Measurements from ENCODE around the gene MICU1.
"Not testable (repeated sequence)": the region's sequence is repeated elsewhere in the genome, so short reads cannot be mapped to it uniquely, and the experiment has no call there.

The MICU1 gene

GRCh38 chr10:72449941-72450441 lies 175.9 kb downstream of the MICU1 start:
- H3K9ac ChIP-seq (ENCODE audit: low read depth in 1 of 2, low read length in 2 of 2): no peak overlapping the region
- no peaks in the 10 kb centered on the region for H3K27me3 ChIP-seq (ENCODE audit: control insufficient read depth in 1 of 2, insufficient read depth in 2 of 2, low read length in 2 of 2)
- H3K9me3 ChIP-seq (ENCODE audit: control insufficient read depth in 1 of 2, low read length in 2 of 2): no peaks in the 10 kb centered on the region
- peaks cover 0 to 4% of the 10 kb centered on the region in 2 donors for H3K36me3 ChIP-seq (ENCODE audit: control insufficient read depth in 1 of 2, insufficient read depth in 2 of 2, low read length in 2 of 2)
- no peak overlapping the region for H3K4me3 ChIP-seq (ENCODE audit: low read depth in 1 of 2, low read length in 2 of 2)
- H3K4me1 ChIP-seq (ENCODE audit: control insufficient read depth in 1 of 2, insufficient read depth in 2 of 2, low read length in 2 of 2): peaks cover 5 to 7% of the 10 kb centered on the region in 2 donors
- peak overlapping the region; percentile 17 for H3K27ac ChIP-seq (ENCODE audit: low read depth, low read length)

DNA sequence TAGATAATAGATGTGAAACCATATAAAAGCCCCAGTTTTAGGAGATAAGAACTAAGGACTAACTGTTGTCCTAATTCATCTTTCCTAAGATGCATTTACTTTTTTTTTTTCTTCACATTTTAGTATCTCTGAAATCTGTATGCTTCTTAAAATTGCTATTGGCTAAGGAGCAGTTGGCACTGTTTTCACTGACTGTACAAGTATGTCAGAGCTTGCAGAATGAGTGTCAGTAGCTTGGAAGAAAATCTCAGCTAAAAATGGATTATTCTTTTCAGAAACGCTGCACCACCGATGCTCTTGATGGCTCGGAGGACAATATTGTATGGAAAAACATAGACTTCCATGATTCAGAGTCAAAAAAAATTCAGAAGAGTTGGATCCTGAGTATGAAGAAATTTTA lies 180.0 kb downstream of the MICU1 start:
- Histone ChIP-seq H3K9me3 (ENCODE audit: control insufficient read depth in 1 of 2, low read length in 2 of 2) (no peaks in the 10 kb centered on the region), H3K27ac (ENCODE audit: low read depth, low read length) (no peak overlapping the region), H3K4me3 (ENCODE audit: low read depth in 1 of 2, low read length in 2 of 2) (no peak overlapping the region), H3K9ac (ENCODE audit: low read depth in 1 of 2, low read length in 2 of 2) (no peak overlapping the region), H3K36me3 (ENCODE audit: control insufficient read depth in 1 of 2, insufficient read depth in 2 of 2, low read length in 2 of 2) (no peaks in the 10 kb centered on the region), H3K27me3 (ENCODE audit: control insufficient read depth in 1 of 2, insufficient read depth in 2 of 2, low read length in 2 of 2) (no peaks in the 10 kb centered on the region), H3K4me1 (ENCODE audit: control insufficient read depth in 1 of 2, insufficient read depth in 2 of 2, low read length in 2 of 2) (peaks cover 5 to 7% of the 10 kb centered on the region in 2 donors)

- not testable (repeated sequence) for H3K4me3 ChIP-seq (ENCODE audit: low read depth in 1 of 2, low read length in 2 of 2); H3K4me1 ChIP-seq (ENCODE audit: control insufficient read depth in 1 of 2, insufficient read depth in 2 of 2, low read length in 2 of 2); H3K36me3 ChIP-seq (ENCODE audit: control insufficient read depth in 1 of 2, insufficient read depth in 2 of 2, low read length in 2 of 2); H3K9me3 ChIP-seq (ENCODE audit: control insufficient read depth in 1 of 2, low read length in 2 of 2); H3K9ac ChIP-seq (ENCODE audit: low read depth in 1 of 2, low read length in 2 of 2); H3K27me3 ChIP-seq (ENCODE audit: control insufficient read depth in 1 of 2, insufficient read depth in 2 of 2, low read length in 2 of 2); H3K27ac ChIP-seq (ENCODE audit: low read depth, low read length)
These were observed 182.9 kb downstream of the MICU1 start for GRCh38 chr10:72442969-72443368.

- no peaks in the 10 kb centered on the region for H3K4me1 ChIP-seq (ENCODE audit: control insufficient read depth in 1 of 2, insufficient read depth in 2 of 2, low read length in 2 of 2)
These were observed 190.3 kb downstream of the MICU1 start for GRCh38 chr10:72435570-72435969.

DNA sequence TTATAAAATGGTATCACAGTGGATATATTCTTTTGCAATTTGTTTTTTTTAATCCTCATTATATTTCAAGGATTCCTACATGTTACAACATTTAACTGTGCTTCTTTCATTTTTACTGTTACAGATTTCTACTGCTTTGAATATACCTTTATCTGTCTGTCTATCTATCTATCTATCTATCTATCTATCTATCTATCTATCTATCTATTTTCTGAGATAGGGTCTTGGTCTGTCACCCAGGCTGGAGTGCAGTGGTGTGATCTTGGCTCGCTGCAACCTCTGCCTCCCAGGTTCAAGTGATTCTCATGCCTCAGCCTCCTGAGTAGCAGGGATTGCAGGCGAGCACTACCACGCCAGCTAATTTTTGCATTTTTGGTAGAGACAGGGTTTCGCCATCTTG lies 194.9 kb downstream of the MICU1 start:
- not testable (repeated sequence) for H3K27me3 ChIP-seq (ENCODE audit: control insufficient read depth in 1 of 2, insufficient read depth in 2 of 2, low read length in 2 of 2); H3K27ac ChIP-seq (ENCODE audit: low read depth, low read length); H3K9ac ChIP-seq (ENCODE audit: low read depth in 1 of 2, low read length in 2 of 2); H3K9me3 ChIP-seq (ENCODE audit: control insufficient read depth in 1 of 2, low read length in 2 of 2); H3K36me3 ChIP-seq (ENCODE audit: control insufficient read depth in 1 of 2, insufficient read depth in 2 of 2, low read length in 2 of 2); H3K4me3 ChIP-seq (ENCODE audit: low read depth in 1 of 2, low read length in 2 of 2); H3K4me1 ChIP-seq (ENCODE audit: control insufficient read depth in 1 of 2, insufficient read depth in 2 of 2, low read length in 2 of 2)

More at GRCh38 chr10:72435570-72435969, 190.3 kb downstream of the MICU1 start:
- H3K36me3 ChIP-seq (ENCODE audit: control insufficient read depth in 1 of 2, insufficient read depth in 2 of 2, low read length in 2 of 2): no peaks in the 10 kb centered on the region
- H3K27me3 ChIP-seq (ENCODE audit: control insufficient read depth in 1 of 2, insufficient read depth in 2 of 2, low read length in 2 of 2): no peaks in the 10 kb centered on the region
- no peak overlapping the region for H3K27ac ChIP-seq (ENCODE audit: low read depth, low read length)
- no peaks in the 10 kb centered on the region for H3K9me3 ChIP-seq (ENCODE audit: control insufficient read depth in 1 of 2, low read length in 2 of 2)
- H3K9ac ChIP-seq (ENCODE audit: low read depth in 1 of 2, low read length in 2 of 2): no peak overlapping the region
- H3K4me3 ChIP-seq (ENCODE audit: low read depth in 1 of 2, low read length in 2 of 2): no peak overlapping the region

DNA sequence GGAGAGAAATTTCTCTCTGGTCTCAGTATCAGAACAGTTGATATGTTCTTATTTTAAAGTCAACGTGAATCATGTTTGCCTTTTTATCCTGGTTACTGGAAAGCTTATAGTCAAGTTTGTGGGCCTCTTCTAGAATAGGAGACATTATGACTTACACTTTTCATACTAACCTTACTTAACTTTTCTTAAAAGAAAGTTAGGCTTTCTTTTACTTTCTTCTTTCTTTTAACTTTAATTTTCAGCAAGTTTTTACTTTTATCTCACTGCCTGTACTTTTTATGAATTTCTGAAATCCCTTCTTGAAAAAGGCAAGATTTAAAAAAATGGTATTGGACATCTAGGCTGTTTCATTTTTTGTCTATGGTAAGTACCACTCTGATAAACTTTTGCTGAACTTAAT lies 195.9 kb downstream of the MICU1 start:
- Histone ChIP-seq H3K4me3 (ENCODE audit: low read depth in 1 of 2, low read length in 2 of 2) (no peak overlapping the region), H3K9ac (ENCODE audit: low read depth in 1 of 2, low read length in 2 of 2) (no peak overlapping the region), H3K9me3 (ENCODE audit: control insufficient read depth in 1 of 2, low read length in 2 of 2) (no peaks in the 10 kb centered on the region), H3K36me3 (ENCODE audit: control insufficient read depth in 1 of 2, insufficient read depth in 2 of 2, low read length in 2 of 2) (no peaks in the 10 kb centered on the region), H3K27me3 (ENCODE audit: control insufficient read depth in 1 of 2, insufficient read depth in 2 of 2, low read length in 2 of 2) (no peaks in the 10 kb centered on the region), H3K27ac (ENCODE audit: low read depth, low read length) (no peak overlapping the region), H3K4me1 (ENCODE audit: control insufficient read depth in 1 of 2, insufficient read depth in 2 of 2, low read length in 2 of 2) (peaks cover 0 to 4% of the 10 kb centered on the region in 2 donors)

DNA sequence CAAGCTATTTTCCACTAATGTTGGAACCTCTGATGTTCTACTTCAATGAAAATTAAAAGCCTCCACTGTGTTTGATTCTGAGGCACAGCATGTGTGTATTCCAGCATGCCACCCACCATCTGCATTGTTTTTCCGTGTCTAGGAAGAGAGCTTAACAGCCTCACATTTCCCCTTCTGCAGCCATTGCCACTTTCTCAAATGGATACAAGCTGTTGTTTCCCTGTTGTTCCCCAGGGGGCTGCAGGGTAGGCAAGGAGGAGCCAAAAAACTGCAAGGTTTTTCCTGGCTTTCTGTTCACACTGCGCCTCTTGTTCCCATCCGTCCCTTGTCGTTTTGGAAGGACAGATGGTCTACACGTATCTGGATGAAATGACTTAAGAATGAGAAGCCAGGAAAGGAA lies 198.9 kb downstream of the MICU1 start:
- Histone ChIP-seq H3K4me3 (ENCODE audit: low read depth in 1 of 2, low read length in 2 of 2) (no peak overlapping the region), H3K4me1 (ENCODE audit: control insufficient read depth in 1 of 2, insufficient read depth in 2 of 2, low read length in 2 of 2) (peaks cover 0 to 6% of the 10 kb centered on the region in 2 donors), H3K9ac (ENCODE audit: low read depth in 1 of 2, low read length in 2 of 2) (no peak overlapping the region), H3K36me3 (ENCODE audit: control insufficient read depth in 1 of 2, insufficient read depth in 2 of 2, low read length in 2 of 2) (peaks cover 6 to 7% of the 10 kb centered on the region in 2 donors), H3K27me3 (ENCODE audit: control insufficient read depth in 1 of 2, insufficient read depth in 2 of 2, low read length in 2 of 2) (no peaks in the 10 kb centered on the region), H3K27ac (ENCODE audit: low read depth, low read length) (no peak overlapping the region), H3K9me3 (ENCODE audit: control insufficient read depth in 1 of 2, low read length in 2 of 2) (no peaks in the 10 kb centered on the region)

DNA sequence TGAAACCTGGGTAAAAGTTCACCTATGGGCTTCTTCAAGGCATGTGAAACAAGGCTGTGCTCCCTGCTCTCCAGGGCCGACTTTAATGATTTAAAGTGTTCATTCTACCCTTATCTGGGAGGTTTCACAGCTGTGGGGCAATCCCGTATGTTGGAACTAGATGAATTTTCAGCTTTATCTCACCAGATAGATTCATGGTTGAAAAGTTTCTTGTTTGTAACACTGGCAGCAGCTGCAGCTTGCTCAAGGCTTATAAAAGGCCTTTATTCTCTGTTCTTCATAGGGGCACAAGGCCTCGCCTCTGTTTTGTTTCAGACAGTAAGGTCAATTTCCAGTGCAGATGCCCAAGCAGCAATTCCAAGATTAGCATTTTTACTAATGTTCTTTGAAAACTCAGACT lies 200.7 kb downstream of the MICU1 start:
- H3K27me3 ChIP-seq (ENCODE audit: control insufficient read depth in 1 of 2, insufficient read depth in 2 of 2, low read length in 2 of 2): no peaks in the 10 kb centered on the region
- peaks cover 12 to 14% of the 10 kb centered on the region in 2 donors for H3K36me3 ChIP-seq (ENCODE audit: control insufficient read depth in 1 of 2, insufficient read depth in 2 of 2, low read length in 2 of 2)
- H3K27ac ChIP-seq (ENCODE audit: low read depth, low read length): no peak overlapping the region
- no peak overlapping the region for H3K9ac ChIP-seq (ENCODE audit: low read depth in 1 of 2, low read length in 2 of 2)
- H3K4me1 ChIP-seq (ENCODE audit: control insufficient read depth in 1 of 2, insufficient read depth in 2 of 2, low read length in 2 of 2): peaks cover 0 to 6% of the 10 kb centered on the region in 2 donors
- H3K4me3 ChIP-seq (ENCODE audit: low read depth in 1 of 2, low read length in 2 of 2): no peak overlapping the region
- H3K9me3 ChIP-seq (ENCODE audit: control insufficient read depth in 1 of 2, low read length in 2 of 2): no peaks in the 10 kb centered on the region

DNA sequence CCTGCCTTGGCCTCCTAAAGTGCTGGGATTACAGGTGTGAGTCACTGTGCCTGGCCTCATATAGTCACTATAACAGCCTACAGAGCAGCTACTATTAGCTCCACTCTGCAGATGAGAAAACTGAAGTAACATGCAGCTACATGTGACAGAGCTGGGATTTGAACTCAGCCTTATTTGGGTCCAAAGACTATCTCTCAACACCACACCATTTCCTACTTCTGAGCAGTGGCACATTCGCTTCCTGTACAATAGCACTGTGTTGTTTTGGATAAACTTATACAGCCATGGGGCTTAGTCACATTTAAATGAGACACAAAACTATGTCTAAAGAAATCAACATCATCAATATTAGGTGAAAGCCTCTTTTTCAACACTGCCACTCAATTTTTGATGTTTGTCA lies 201.3 kb downstream of the MICU1 start:
- H3K4me1 ChIP-seq (ENCODE audit: control insufficient read depth in 1 of 2, insufficient read depth in 2 of 2, low read length in 2 of 2): peaks cover 0 to 8% of the 10 kb centered on the region in 2 donors
- H3K9ac ChIP-seq (ENCODE audit: low read depth in 1 of 2, low read length in 2 of 2): no peak overlapping the region
- H3K27me3 ChIP-seq (ENCODE audit: control insufficient read depth in 1 of 2, insufficient read depth in 2 of 2, low read length in 2 of 2): no peaks in the 10 kb centered on the region
- H3K27ac ChIP-seq (ENCODE audit: low read depth, low read length): no peak overlapping the region
- no peak overlapping the region for H3K4me3 ChIP-seq (ENCODE audit: low read depth in 1 of 2, low read length in 2 of 2)
- H3K9me3 ChIP-seq (ENCODE audit: control insufficient read depth in 1 of 2, low read length in 2 of 2): no peaks in the 10 kb centered on the region
- peaks cover 12 to 14% of the 10 kb centered on the region in 2 donors for H3K36me3 ChIP-seq (ENCODE audit: control insufficient read depth in 1 of 2, insufficient read depth in 2 of 2, low read length in 2 of 2)

DNA sequence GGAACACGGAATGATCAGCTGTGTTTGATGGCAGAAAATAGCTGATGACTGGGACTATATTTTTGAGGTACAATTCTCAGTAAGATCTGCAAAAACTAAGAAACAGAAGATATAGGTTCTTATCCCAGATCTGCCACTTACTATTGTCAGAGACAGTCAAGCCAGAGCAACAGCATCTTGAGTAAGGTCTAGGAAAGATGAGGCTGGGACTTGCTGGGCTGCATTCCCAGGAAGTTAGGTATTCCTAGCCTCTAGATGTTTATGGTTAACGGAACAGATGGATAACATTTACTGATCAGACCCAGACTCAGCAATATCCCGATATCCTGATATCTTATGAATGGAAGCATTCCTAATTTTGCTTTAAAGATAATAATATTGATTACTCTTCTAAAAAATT lies 202.5 kb downstream of the MICU1 start:
- no peak overlapping the region for H3K27ac ChIP-seq (ENCODE audit: low read depth, low read length)
- no peaks in the 10 kb centered on the region for H3K9me3 ChIP-seq (ENCODE audit: control insufficient read depth in 1 of 2, low read length in 2 of 2)
- no peak overlapping the region for H3K4me3 ChIP-seq (ENCODE audit: low read depth in 1 of 2, low read length in 2 of 2)
- H3K36me3 ChIP-seq (ENCODE audit: control insufficient read depth in 1 of 2, insufficient read depth in 2 of 2, low read length in 2 of 2): peaks cover 12 to 14% of the 10 kb centered on the region in 2 donors
- peaks cover 0 to 13% of the 10 kb centered on the region in 2 donors for H3K4me1 ChIP-seq (ENCODE audit: control insufficient read depth in 1 of 2, insufficient read depth in 2 of 2, low read length in 2 of 2)
- no peaks in the 10 kb centered on the region for H3K27me3 ChIP-seq (ENCODE audit: control insufficient read depth in 1 of 2, insufficient read depth in 2 of 2, low read length in 2 of 2)
- H3K9ac ChIP-seq (ENCODE audit: low read depth in 1 of 2, low read length in 2 of 2): no peak overlapping the region
